HuH-7.5 (cell line): Measurements from ENCODE around the gene CENPN.

Source experiments
- DNase-seq: peaks from one replicate; pipeline ENCODE4 v3.0.0; 2011; ENCODE audit warnings: low spot score

Gene CENPN

GRCh38 chr16:81006813-81007695 is at the start of gene CENPN, which contains the start of gene CMC2:
Gene CENPN, plus strand, starts transcription at chr16:81007214. Its CDS starts 4,726 bp downstream, at chr16:81011940.
Gene CMC2, minus strand, starts transcription at chr16:81006885. Its CDS starts 9,491 bp downstream, at chr16:80997394.
- DNase-seq, result peak; percentile 88

- DNase-seq, result no peak
Observed at GRCh38 chr16:80958284-80958683, 48.7 kb upstream of the CENPN start.

- no peak for DNase-seq
Observed at GRCh38 chr16:80962879-80963278, 44.1 kb upstream of the CENPN start.

- DNase-seq, result no peak
Observed at GRCh38 chr16:80964351-80964750, 42.7 kb upstream of the CENPN start.

- no peak for DNase-seq
Observed at GRCh38 chr16:80966617-80967016, 40.4 kb upstream of the CENPN start.

GRCh38 chr16:80968386-80969113 is 38.5 kb upstream of the CENPN start:
- DNase-seq, result no peak

- no peak for DNase-seq
Observed at GRCh38 chr16:80969114-80969484, 37.9 kb upstream of the CENPN start.

GRCh38 chr16:80971819-80972218 is 35.2 kb upstream of the CENPN start:
- DNase-seq, result no peak

GRCh38 chr16:80972611-80973010 is 34.4 kb upstream of the CENPN start:
- DNase-seq, result no peak

GRCh38 chr16:80973991-80974390 is 33.0 kb upstream of the CENPN start:
- no peak for DNase-seq

- DNase-seq, result no peak
Observed at GRCh38 chr16:80974649-80975376, 32.2 kb upstream of the CENPN start.

- no peak for DNase-seq
Observed at GRCh38 chr16:80976946-80977345, 30.1 kb upstream of the CENPN start.

- DNase-seq, result no peak
Observed at GRCh38 chr16:80981103-80981502, 25.9 kb upstream of the CENPN start.

- DNase-seq, result no peak
Observed at GRCh38 chr16:80982646-80983045, 24.4 kb upstream of the CENPN start.

- DNase-seq, result no peak
Observed at GRCh38 chr16:80984124-80984892, 22.7 kb upstream of the CENPN start.

- DNase-seq, result no peak
Observed at GRCh38 chr16:80985611-80986010, 21.4 kb upstream of the CENPN start.

GRCh38 chr16:80986557-80986956 is 20.5 kb upstream of the CENPN start:
- no peak for DNase-seq

- DNase-seq, result no peak
Observed at GRCh38 chr16:80988756-80989155, 18.3 kb upstream of the CENPN start.

GRCh38 chr16:80989801-80990200 is 17.2 kb upstream of the CENPN start:
- DNase-seq, result no peak

GRCh38 chr16:80990577-80990976 is 16.4 kb upstream of the CENPN start:
- DNase-seq, result no peak

GRCh38 chr16:80990978-80991377 is 16.0 kb upstream of the CENPN start:
- no peak for DNase-seq
